ENCODE measurements around the gene INPP5A. TPM values are rescaled to one million over a fixed set of nuclear protein-coding genes. Genes with fewer than 3 reads are reported as not detected.

Gene INPP5A
- total and polyA plus RNA-seq, 5 donors from 2014 or later: 0.66 to 21.3 (median 1.0) TPM

DNA sequence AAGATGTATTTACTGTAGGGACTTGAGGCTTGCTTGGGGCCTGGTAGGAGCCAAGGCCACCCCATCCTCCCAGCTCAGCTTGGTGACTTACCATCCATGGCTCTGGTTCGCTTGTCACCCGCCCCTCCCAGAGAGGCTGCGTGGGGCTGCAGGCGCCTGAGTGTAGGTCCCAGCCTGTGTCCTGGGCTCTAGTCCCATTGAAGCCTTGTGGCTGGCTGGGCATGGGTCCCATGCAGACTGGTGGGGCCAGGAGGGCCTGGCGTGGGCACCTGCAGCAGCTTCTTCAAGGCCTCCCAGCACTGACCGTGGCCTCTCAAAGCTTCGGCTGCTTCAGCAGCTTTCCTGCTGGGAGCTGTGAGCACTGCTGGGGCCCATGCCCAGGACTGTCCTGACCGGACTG is 118.1 kb downstream of the INPP5A start:
- no peaks in the 10 kb centered on the region for H3K4me1 ChIP-seq (ENCODE audit: control insufficient read depth, insufficient read depth, low read length, poor library complexity, severe bottlenecking)
- Mint-ChIP-seq H3K4me3 (no peak overlapping the region), H3K27me3 (no peaks in the 10 kb centered on the region), H3K4me1 (peaks cover 0 to 7% (median 4%) of the 10 kb centered on the region in 4 donors), H3K36me3 (peaks cover 25% of the 10 kb centered on the region), H3K9me3 (no peaks in the 10 kb centered on the region), H3K27ac (no peak overlapping the region)
- H3K36me3 ChIP-seq (ENCODE audit: control insufficient read depth, insufficient read depth, low read length): no peaks in the 10 kb centered on the region
- no peak for ATAC-seq (ENCODE audit: low read depth in 2 of 2)
- no peak overlapping the region for H3K4me3 ChIP-seq (ENCODE audit: low read depth, low read length)
- H3K27ac ChIP-seq (ENCODE audit: insufficient read depth, low read length, poor library complexity, severe bottlenecking): no peak overlapping the region
- H3K9me3 ChIP-seq (ENCODE audit: control insufficient read depth in 2 of 2, low read length in 2 of 2): no peaks in the 10 kb centered on the region
- DNase-seq: no peak
- H3K27me3 ChIP-seq (ENCODE audit: control insufficient read depth, insufficient read depth, low read length): no peaks in the 10 kb centered on the region

DNA sequence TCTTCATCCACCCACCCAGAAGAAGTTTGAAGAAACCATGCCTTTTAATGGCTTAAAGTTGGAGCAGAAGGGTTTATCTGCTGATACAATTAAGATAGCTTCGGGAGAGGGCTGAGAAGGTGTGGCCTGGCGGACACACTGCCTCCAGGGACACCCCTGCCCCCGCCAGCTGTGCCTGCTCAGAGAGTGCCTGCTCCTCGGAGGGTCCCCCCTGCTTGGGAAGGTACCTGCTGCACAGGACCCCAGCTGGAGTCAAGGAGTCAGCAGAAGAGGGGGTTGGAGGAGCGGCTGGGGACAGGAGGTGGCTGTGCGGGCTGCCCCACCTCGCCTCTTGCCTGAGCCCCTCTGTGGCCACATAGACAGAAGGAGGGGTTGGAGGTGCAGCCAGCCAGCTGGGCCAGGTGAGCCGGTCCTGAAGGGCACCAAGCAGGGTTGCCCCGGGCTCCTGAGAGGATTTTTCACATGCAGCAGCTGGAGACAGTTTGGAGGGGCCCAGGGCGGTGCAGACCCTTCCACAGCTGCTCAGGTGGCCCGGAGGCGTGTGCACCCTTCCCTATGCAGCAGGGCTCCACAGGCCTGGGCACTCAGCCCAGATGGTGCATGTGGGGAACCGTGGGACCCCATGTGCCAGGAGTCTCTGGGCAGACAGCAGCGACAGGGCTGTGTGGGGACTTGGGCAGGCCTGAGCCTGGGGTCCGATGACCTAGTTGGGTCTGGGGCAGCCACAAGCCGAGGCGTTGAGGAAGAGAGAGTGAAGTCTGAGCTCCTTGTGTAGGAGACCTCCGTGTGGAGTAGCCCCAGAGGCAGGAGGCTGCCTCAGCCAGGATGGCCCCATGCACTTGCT is 118.9 kb downstream of the INPP5A start:
- no peaks in the 10 kb centered on the region for H3K36me3 ChIP-seq (ENCODE audit: control insufficient read depth, insufficient read depth, low read length)
- no peak overlapping the region for H3K4me3 Mint-ChIP-seq
- H3K9me3 Mint-ChIP-seq: no peaks in the 10 kb centered on the region
- DNase-seq: no peak
- H3K27me3 ChIP-seq (ENCODE audit: control insufficient read depth, insufficient read depth, low read length): no peaks in the 10 kb centered on the region
- H3K36me3 Mint-ChIP-seq: peaks cover 29% of the 10 kb centered on the region
- H3K27ac ChIP-seq (ENCODE audit: insufficient read depth, low read length, poor library complexity, severe bottlenecking): no peak overlapping the region
- peaks cover 0 to 10% (median 4%) of the 10 kb centered on the region in 4 donors for H3K4me1 Mint-ChIP-seq
- no peaks in the 10 kb centered on the region for H3K9me3 ChIP-seq (ENCODE audit: control insufficient read depth in 2 of 2, low read length in 2 of 2)
- no peak overlapping the region for H3K4me3 ChIP-seq (ENCODE audit: low read depth, low read length)
- no peak for ATAC-seq (ENCODE audit: low read depth in 2 of 2)
- no peaks in the 10 kb centered on the region for H3K4me1 ChIP-seq (ENCODE audit: control insufficient read depth, insufficient read depth, low read length, poor library complexity, severe bottlenecking)
- no peak overlapping the region for H3K27ac Mint-ChIP-seq
- H3K27me3 Mint-ChIP-seq: no peaks in the 10 kb centered on the region

DNA sequence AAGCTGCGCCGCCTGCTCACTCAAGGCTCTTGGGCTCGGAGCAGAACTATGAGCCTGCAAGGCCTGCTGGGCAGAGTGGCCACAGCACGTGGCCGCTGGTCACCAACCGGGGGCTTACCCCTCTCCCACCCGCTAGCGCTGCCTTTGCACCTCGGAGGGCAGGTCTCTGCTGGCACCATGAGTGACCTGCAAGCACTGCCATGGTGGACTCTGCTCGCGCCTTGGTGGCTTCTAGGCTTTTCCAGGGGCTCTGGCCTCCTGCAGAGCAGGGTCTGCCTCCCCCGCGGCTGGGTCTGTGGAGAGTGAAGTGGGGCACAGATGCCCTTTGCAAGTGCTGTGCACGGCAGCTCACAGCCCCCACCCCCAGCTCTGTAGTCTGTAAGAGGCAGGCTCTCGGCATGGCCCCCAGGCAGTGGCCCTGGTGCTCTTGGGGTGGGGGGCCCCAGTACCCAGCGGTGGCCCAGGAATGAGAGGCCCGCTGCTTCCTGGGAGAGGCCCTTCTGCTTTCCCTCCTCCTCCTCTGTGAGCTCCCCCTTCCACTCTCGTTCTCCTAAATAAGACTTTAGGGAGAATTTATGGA is 119.6 kb downstream of the INPP5A start:
- no peak overlapping the region for H3K4me3 Mint-ChIP-seq
- no peak for ATAC-seq (ENCODE audit: low read depth in 2 of 2)
- no peak for DNase-seq
- H3K4me3 ChIP-seq (ENCODE audit: low read depth, low read length): no peak overlapping the region
- H3K36me3 Mint-ChIP-seq: peaks cover 32% of the 10 kb centered on the region
- H3K27ac ChIP-seq (ENCODE audit: insufficient read depth, low read length, poor library complexity, severe bottlenecking): no peak overlapping the region
- H3K4me1 ChIP-seq (ENCODE audit: control insufficient read depth, insufficient read depth, low read length, poor library complexity, severe bottlenecking): no peaks in the 10 kb centered on the region
- no peak overlapping the region for H3K27ac Mint-ChIP-seq
- no peaks in the 10 kb centered on the region for H3K9me3 Mint-ChIP-seq
- H3K4me1 Mint-ChIP-seq: peaks cover 0 to 9% (median 4%) of the 10 kb centered on the region in 4 donors
- no peaks in the 10 kb centered on the region for H3K27me3 ChIP-seq (ENCODE audit: control insufficient read depth, insufficient read depth, low read length)
- H3K9me3 ChIP-seq (ENCODE audit: control insufficient read depth in 2 of 2, low read length in 2 of 2): no peaks in the 10 kb centered on the region
- no peaks in the 10 kb centered on the region for H3K36me3 ChIP-seq (ENCODE audit: control insufficient read depth, insufficient read depth, low read length)
- no peaks in the 10 kb centered on the region for H3K27me3 Mint-ChIP-seq

DNA sequence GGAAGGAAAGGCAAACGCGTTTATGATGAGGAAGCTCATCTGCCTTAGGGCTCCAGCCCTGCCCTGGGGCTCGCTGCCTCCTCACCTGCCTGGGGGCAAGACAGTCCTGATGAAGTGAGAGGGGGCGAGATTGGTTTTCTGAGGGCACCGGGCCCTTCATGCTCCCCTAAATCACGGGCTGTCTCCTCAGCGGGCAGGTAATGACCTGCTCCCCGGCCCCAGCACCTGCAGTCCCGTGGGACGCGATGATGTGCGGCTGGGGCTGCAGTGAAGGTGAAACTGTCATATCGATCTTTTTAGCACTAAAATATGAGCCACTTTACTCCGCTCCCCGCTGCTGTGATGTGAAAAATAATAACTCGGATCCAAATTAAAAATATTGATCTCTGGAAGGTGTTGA is 120.2 kb downstream of the INPP5A start:
- H3K27ac ChIP-seq (ENCODE audit: insufficient read depth, low read length, poor library complexity, severe bottlenecking): no peak overlapping the region
- H3K27me3 Mint-ChIP-seq: no peaks in the 10 kb centered on the region
- H3K4me1 Mint-ChIP-seq: peaks cover 0 to 9% (median 4%) of the 10 kb centered on the region in 4 donors
- H3K9me3 ChIP-seq (ENCODE audit: control insufficient read depth in 2 of 2, low read length in 2 of 2): no peaks in the 10 kb centered on the region
- no peaks in the 10 kb centered on the region for H3K27me3 ChIP-seq (ENCODE audit: control insufficient read depth, insufficient read depth, low read length)
- DNase-seq: no peak
- no peak for ATAC-seq (ENCODE audit: low read depth in 2 of 2)
- no peak overlapping the region for H3K4me3 ChIP-seq (ENCODE audit: low read depth, low read length)
- H3K9me3 Mint-ChIP-seq: no peaks in the 10 kb centered on the region
- H3K4me1 ChIP-seq (ENCODE audit: control insufficient read depth, insufficient read depth, low read length, poor library complexity, severe bottlenecking): no peaks in the 10 kb centered on the region
- H3K36me3 ChIP-seq (ENCODE audit: control insufficient read depth, insufficient read depth, low read length): no peaks in the 10 kb centered on the region
- H3K36me3 Mint-ChIP-seq: peaks cover 28% of the 10 kb centered on the region
- H3K4me3 Mint-ChIP-seq: no peak overlapping the region
- no peak overlapping the region for H3K27ac Mint-ChIP-seq

DNA sequence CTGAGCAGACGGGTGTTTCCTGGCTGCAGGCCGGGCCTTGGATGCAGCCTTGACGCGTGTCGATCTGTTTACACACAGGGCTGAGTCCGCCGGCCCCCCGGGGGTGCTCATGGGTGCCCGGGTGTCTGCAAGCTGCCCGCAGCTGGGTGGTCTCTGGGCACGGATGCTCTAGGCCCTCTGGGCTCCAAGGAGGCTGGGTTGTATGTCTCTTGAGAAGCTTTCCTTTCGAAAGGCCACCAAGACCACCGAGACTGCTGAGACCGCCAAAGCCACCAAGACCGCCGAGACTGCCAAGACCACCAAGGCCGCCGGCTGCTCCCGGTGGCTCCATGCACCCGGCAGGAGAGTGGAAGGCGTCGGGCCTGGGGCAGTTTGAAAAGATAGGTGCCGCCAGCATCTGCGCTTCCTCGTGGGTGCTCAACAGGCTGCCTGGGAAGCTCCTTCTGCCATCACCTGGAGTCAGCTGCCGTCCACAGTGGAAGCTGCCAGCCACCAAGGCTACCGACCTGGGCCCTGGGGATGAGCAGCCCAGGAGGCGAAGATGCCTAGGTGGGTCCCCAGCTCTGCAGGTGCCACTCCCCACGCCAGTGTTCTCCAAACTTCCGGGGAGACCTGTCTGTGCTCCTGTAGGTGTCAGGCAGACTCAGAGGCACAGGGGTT is 121.1 kb downstream of the INPP5A start:
- no peak for ATAC-seq (ENCODE audit: low read depth in 2 of 2)
- H3K4me1 Mint-ChIP-seq: peaks cover 0 to 9% (median 5%) of the 10 kb centered on the region in 4 donors
- Histone ChIP-seq H3K36me3 (ENCODE audit: control insufficient read depth, insufficient read depth, low read length) (no peaks in the 10 kb centered on the region), H3K4me1 (ENCODE audit: control insufficient read depth, insufficient read depth, low read length, poor library complexity, severe bottlenecking) (no peaks in the 10 kb centered on the region), H3K27me3 (ENCODE audit: control insufficient read depth, insufficient read depth, low read length) (no peaks in the 10 kb centered on the region), H3K27ac (ENCODE audit: insufficient read depth, low read length, poor library complexity, severe bottlenecking) (no peak overlapping the region), H3K9me3 (ENCODE audit: control insufficient read depth in 2 of 2, low read length in 2 of 2) (no peaks in the 10 kb centered on the region), H3K4me3 (ENCODE audit: low read depth, low read length) (no peak overlapping the region)
- DNase-seq: no peak
- H3K27me3 Mint-ChIP-seq: no peaks in the 10 kb centered on the region
- no peak overlapping the region for H3K4me3 Mint-ChIP-seq
- no peaks in the 10 kb centered on the region for H3K9me3 Mint-ChIP-seq
- no peak overlapping the region for H3K27ac Mint-ChIP-seq
- peaks cover 28% of the 10 kb centered on the region for H3K36me3 Mint-ChIP-seq

DNA sequence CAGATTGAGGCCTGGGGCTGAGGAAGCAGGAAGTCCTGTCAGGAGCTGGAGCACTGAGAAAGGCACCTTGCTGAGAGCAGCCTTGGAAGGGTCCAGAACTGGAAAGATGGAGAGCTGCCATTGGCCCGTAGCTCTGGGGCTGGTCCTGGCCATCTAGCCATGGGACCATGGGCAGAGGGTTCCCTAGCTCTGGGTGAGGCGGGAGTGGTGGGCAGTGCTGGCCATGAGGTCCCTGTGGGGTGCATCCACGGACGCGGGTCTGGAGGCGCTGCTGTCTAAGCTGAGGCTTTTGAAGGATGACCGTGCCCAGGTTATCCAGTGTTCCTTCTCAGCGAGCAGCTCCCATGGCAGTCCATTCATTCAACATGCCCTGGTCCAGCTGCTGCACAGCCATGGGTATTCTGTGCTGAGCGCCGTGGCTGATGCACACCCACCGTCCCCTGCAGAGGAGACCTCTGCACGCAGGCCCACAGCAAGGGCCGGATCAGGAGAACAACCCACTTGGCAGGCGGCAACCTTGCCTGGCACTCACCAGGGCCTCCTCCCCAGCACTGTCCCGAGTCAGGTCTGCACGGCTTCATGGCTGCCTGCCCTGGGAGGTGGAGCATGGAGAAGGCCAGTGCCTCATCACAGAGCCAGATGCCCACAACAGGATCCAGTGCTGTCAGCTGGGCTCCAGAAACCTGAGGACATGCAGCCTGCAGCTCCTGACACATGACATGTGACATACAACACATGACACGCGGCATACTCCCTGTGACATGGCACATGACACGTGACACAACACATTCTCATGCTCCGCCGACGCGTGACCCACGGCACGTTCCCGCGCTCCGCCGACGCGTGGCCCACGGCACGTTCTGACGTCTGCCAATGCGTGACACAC is 121.9 kb downstream of the INPP5A start:
- no peak for DNase-seq
- H3K27ac Mint-ChIP-seq: no peak overlapping the region

DNA sequence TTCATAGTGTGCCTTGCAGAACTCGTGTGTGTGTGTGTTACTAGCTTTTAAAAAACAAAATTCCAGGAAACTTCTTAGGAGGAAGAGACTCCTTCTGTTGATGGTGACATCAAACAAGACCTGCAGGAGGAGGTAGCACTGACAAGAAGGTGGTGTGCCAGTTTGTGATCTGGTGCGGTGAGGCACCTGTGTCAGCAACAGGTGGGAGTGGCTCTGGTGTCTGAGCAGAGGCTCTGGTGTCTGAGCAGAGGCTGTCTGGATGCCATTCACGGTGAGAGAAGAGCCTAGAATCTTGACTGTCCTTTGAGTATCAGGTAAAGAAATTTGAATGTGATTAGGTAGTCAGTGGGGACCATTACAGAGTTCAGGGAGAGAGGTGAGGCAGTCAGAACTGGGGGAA is 122.8 kb downstream of the INPP5A start:
- Mint-ChIP-seq H3K9me3 (no peaks in the 10 kb centered on the region), H3K4me1 (peaks cover 0 to 11% (median 4%) of the 10 kb centered on the region in 4 donors), H3K4me3 (no peak overlapping the region), H3K27ac (no peak overlapping the region), H3K27me3 (no peaks in the 10 kb centered on the region), H3K36me3 (peaks cover 25% of the 10 kb centered on the region)
- Histone ChIP-seq H3K27ac (ENCODE audit: insufficient read depth, low read length, poor library complexity, severe bottlenecking) (no peak overlapping the region), H3K9me3 (ENCODE audit: control insufficient read depth in 2 of 2, low read length in 2 of 2) (no peaks in the 10 kb centered on the region), H3K4me3 (ENCODE audit: low read depth, low read length) (no peak overlapping the region), H3K36me3 (ENCODE audit: control insufficient read depth, insufficient read depth, low read length) (no peaks in the 10 kb centered on the region), H3K4me1 (ENCODE audit: control insufficient read depth, insufficient read depth, low read length, poor library complexity, severe bottlenecking) (no peaks in the 10 kb centered on the region), H3K27me3 (ENCODE audit: control insufficient read depth, insufficient read depth, low read length) (no peaks in the 10 kb centered on the region)
- no peak for ATAC-seq (ENCODE audit: low read depth in 2 of 2)
- no peak for DNase-seq

More for the DNA sequence above, 121.9 kb downstream of the INPP5A start:
- Mint-ChIP-seq H3K4me1 (peaks cover 0 to 14% (median 6%) of the 10 kb centered on the region in 4 donors), H3K27me3 (no peaks in the 10 kb centered on the region), H3K9me3 (no peaks in the 10 kb centered on the region), H3K4me3 (no peak overlapping the region), H3K36me3 (peaks cover 28% of the 10 kb centered on the region)
- H3K36me3 ChIP-seq (ENCODE audit: control insufficient read depth, insufficient read depth, low read length): no peaks in the 10 kb centered on the region
- no peak for ATAC-seq (ENCODE audit: low read depth in 2 of 2)
- no peak overlapping the region for H3K27ac ChIP-seq (ENCODE audit: insufficient read depth, low read length, poor library complexity, severe bottlenecking)
- H3K9me3 ChIP-seq (ENCODE audit: control insufficient read depth in 2 of 2, low read length in 2 of 2): no peaks in the 10 kb centered on the region
- H3K4me3 ChIP-seq (ENCODE audit: low read depth, low read length): no peak overlapping the region
- H3K27me3 ChIP-seq (ENCODE audit: control insufficient read depth, insufficient read depth, low read length): no peaks in the 10 kb centered on the region
- H3K4me1 ChIP-seq (ENCODE audit: control insufficient read depth, insufficient read depth, low read length, poor library complexity, severe bottlenecking): no peaks in the 10 kb centered on the region

Measured in CD4-positive, CD25-positive, alpha-beta regulatory T cell (primary cell).